Left lung (tissue), 10 donors: ENCODE results near the gene ITSN1. TPM values are rescaled to one million over a fixed set of nuclear protein-coding genes. Genes with fewer than 3 reads are reported as not detected.

Experiments used
- ATAC-seq: fragments of 200-7000 bp; cut with Tn5 transposase; one replicate; pipeline ENCODE4 v1.9.1; 2020; ENCODE audit warnings: moderate library complexity
- DNase-seq, 4 donors: peaks; one replicate each; pipeline ENCODE4 v3.0.0-alpha.2; 2013 to 2020
- H3K27ac ChIP-seq, 2 donors: fragments of 200-600 bp; sonication (generic) in 1 of 2; one replicate each; pipeline versions ENCODE4 v1.5.0 to v1.8.0; 2020 to 2021
- H3K27me3 ChIP-seq, 2 donors: fragments of 200-600 bp; sonication (generic) in 1 of 2; one replicate each; pipeline versions ENCODE4 v1.5.0 to v1.8.0; 2020 to 2021
- H3K36me3 ChIP-seq, 2 donors: fragments of 200-600 bp; sonication (generic) in 1 of 2; one replicate each; pipeline versions ENCODE4 v1.5.0 to v1.8.0; 2020 to 2021
- H3K4me1 ChIP-seq, 2 donors: fragments of 200-600 bp; one replicate each; pipeline ENCODE4 v1.8.0; 2021
- H3K4me3 ChIP-seq, 2 donors: fragments of 200-600 bp; sonication (generic) in 1 of 2; one replicate each; pipeline versions ENCODE4 v1.5.0 to v1.8.0; 2020 to 2021; ENCODE audit warnings: mild to moderate bottlenecking in 1 of 2
- H3K9me3 ChIP-seq, 2 donors: fragments of 200-600 bp; sonication (generic) in 1 of 2; one replicate each; pipeline versions ENCODE4 v1.5.0 to v1.8.0; 2020 to 2021
- intact Hi-C, 2 donors: fragments of 100-400 bp; cut with DNase I; formaldehyde crosslinking; loops; one replicate each; pipeline versions ENCODE4 v1.11.2 to v1.14.2; 2022
- polyA plus RNA-seq, 6 donors: library from polyadenylated mRNA; unstranded; fragments of 120-200 nt; gene quantifications; one replicate each; pipeline ENCODE4 v1.2.1, GENCODE V29; 2013; ENCODE audit not compliant: insufficient read length in 6 of 6
- total RNA-seq, 2 donors: library from RNA; stranded (reverse); fragmentation: NEBNext Ultra II Directional; extraction: Animal tissue kit (Norgen Biotek cat#: 25700); gene quantifications; one replicate each; pipeline ENCODE4 v1.2.1, GENCODE V29; 2021
- TF ChIP-seq, protein P1 (sequence below), 2 donors: fragments of 200-600 bp; sonication (generic) in 1 of 2; IDR thresholded peaks; one replicate each; pipeline versions ENCODE4 v1.5.0 to v1.8.0; 2021; ENCODE audit warnings: antibody characterized with exemption in 2 of 2
- donor health status: DM: no; HTN: yes; CAD: no.
- donor health status: DM: no; HTN: no; CAD: no.

ITSN1 gene
- total and polyA plus RNA-seq, 8 donors, result 38.9 to 59.1 (median 50.8) TPM

DNA sequence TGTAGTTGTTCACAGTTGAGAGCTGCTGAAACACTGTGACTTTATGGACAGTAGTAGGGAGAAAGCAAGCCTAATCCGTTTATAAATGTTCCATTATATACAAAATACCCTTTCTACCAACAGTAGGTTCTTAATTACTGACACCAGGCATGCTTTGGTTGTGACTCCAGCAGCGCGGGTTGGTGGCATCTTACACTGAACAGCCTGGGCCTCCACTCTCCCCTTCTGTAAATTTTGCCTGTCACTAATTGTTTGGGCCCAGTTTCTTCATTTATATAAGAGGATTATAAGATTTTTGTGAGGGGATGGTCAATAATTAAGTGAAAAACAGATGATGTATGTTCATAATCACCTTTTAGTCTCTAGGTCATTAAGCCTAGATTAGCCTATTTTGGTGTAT, 58.2 kb downstream of the ITSN1 start:
- TF ChIP-seq, protein P1, sequence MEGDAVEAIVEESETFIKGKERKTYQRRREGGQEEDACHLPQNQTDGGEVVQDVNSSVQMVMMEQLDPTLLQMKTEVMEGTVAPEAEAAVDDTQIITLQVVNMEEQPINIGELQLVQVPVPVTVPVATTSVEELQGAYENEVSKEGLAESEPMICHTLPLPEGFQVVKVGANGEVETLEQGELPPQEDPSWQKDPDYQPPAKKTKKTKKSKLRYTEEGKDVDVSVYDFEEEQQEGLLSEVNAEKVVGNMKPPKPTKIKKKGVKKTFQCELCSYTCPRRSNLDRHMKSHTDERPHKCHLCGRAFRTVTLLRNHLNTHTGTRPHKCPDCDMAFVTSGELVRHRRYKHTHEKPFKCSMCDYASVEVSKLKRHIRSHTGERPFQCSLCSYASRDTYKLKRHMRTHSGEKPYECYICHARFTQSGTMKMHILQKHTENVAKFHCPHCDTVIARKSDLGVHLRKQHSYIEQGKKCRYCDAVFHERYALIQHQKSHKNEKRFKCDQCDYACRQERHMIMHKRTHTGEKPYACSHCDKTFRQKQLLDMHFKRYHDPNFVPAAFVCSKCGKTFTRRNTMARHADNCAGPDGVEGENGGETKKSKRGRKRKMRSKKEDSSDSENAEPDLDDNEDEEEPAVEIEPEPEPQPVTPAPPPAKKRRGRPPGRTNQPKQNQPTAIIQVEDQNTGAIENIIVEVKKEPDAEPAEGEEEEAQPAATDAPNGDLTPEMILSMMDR (IDR thresholded peaks at IDR 0.05), result no peak
- Histone ChIP-seq H3K4me1 (no peaks in the 10 kb centered on the region), H3K27me3 (no peaks in the 10 kb centered on the region), H3K9me3 (no peaks in the 10 kb centered on the region), H3K4me3 (no peak overlapping the region), H3K36me3 (no peaks in the 10 kb centered on the region), H3K27ac (no peak overlapping the region)
- no peak for ATAC-seq
- no peak for DNase-seq
- intact Hi-C loops, result loop anchor here in 1 of 2 donors (5.0 kb wide), 1 partner anchor 82 kb away; no protein-coding TSS in a partner anchor

DNA sequence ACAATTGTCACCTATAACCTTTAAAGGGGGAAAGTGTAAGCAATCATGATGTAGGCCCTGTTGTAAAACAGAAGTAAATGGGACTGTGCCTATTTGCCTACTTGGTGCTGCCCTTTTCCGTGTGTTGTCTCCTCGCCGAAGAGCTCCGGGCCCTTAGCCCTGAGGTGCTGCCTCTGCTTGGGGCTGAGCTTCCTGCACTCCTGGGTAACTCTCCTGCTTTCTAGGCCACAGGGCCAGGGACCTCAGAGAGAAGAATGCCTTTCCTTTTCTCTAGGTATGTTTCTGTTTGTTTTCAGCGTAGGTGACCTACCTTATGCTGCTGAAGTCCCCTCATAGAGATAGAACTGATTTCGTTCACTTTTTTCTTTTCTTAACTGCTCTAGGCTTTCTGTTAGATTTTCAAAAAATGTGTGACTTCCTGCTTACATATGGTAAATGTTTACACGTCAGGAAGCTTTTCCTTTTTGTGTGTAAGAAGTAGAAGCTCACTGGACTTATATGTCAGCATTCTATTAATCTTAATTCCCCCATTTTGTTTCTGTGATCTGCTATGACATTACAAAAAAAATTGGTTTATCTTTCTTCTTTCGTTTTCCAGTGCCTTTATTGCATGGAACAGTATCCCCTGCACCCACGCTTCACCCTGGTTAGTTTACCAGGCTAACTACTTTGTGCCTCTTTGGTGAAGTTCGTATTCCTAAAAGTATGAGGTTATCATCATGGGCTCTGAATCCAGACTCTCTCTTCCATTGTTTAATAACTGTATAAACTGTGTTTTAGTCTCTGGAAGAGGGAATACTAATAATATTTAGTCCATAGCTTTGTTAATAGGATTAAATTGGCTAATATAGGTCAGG, 61.7 kb downstream of the ITSN1 start:
- intact Hi-C loops, result loop anchor here in 1 of 2 donors (5.0 kb wide), 1 partner anchor 78 kb away; no protein-coding TSS in a partner anchor
- Histone ChIP-seq H3K27me3 (no peaks in the 10 kb centered on the region), H3K27ac (peak overlapping the region; percentile 16 to 26), H3K36me3 (no peaks in the 10 kb centered on the region), H3K4me1 (no peaks in the 10 kb centered on the region), H3K9me3 (peaks cover 0 to 13% of the 10 kb centered on the region in 2 donors), H3K4me3 (no peak overlapping the region)
- DNase-seq (peak in 1 of 4 donors; percentile 15), ATAC-seq (peak; percentile 95)
- TF ChIP-seq, protein P1 (IDR thresholded peaks at IDR 0.05), result no peak

DNA sequence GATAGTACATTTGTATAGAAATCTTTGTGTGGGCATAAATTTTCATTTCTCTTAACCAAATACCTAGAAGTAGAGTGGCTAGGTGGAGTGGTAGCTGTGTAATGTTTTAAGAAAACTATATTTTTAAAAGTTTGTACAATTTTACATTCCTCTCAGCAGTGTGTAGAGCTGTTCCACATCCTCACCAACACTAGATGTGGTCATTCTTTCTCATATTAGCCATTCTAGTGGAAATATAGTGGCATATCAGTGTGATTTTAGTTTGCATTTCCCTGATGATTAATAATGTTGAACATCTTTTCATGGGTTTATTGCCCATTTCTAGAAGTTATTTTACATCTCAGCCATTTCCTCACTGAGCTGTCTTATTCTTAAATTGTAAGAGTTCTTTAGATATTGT, 65.5 kb downstream of the ITSN1 start:
- TF ChIP-seq, protein P1 (IDR thresholded peaks at IDR 0.05), result no peak
- ATAC-seq, result no peak

DNA sequence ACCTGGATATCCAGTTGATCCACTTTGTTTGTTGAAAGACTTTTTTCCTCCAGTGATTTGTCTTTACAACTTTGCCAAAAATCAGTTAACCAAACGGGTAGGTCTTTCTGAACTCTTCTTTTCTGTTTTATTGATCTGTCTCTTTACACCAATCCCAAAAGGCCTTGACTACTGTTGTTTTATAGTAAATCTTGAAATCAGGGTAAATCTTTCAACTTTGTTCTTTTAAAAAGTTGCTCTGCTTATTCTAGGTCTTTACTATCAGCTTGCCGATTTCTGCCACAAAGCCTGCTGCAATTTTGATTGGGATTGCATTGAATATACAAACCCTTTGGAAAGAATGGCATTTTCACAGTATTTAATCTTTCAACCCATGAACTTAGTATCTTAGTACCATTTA, 66.6 kb downstream of the ITSN1 start:
- no peaks in the 10 kb centered on the region for H3K36me3 ChIP-seq

More for the DNA sequence above, 65.5 kb downstream of the ITSN1 start:
- Histone ChIP-seq H3K36me3 (no peaks in the 10 kb centered on the region), H3K9me3 (peaks cover 0 to 21% of the 10 kb centered on the region in 2 donors), H3K4me1 (no peaks in the 10 kb centered on the region), H3K27me3 (no peaks in the 10 kb centered on the region), H3K4me3 (no peak overlapping the region), H3K27ac (no peak overlapping the region)
- intact Hi-C loops, result no loop called here
- no peak for DNase-seq

More for the DNA sequence above, 66.6 kb downstream of the ITSN1 start:
- peaks cover 0 to 21% of the 10 kb centered on the region in 2 donors for H3K9me3 ChIP-seq
- DNase-seq (no peak), ATAC-seq (no peak)
- no peaks in the 10 kb centered on the region for H3K4me1 ChIP-seq
- TF ChIP-seq, protein P1 (IDR thresholded peaks at IDR 0.05), result no peak
- no peaks in the 10 kb centered on the region for H3K27me3 ChIP-seq
- intact Hi-C loops, result no loop called here
- H3K27ac ChIP-seq, result no peak overlapping the region
- H3K4me3 ChIP-seq, result no peak overlapping the region
